Activated T-cell treated with anti-CD3 and anti-CD28 coated beads for 48 hours (primary cell): Measurements from ENCODE around the gene DRD5.
"Not testable (repeated sequence)": the region's sequence is repeated elsewhere in the genome, so short reads cannot be mapped to it uniquely, and the experiment has no call there.

Experiments used
- DNase-seq: peaks from one replicate; pipeline ENCODE4 v3.0.0-alpha.2; 2020; ENCODE audit warnings: low read depth

DRD5 gene

GRCh38 chr4:9781343-9782135 lies at the start of gene DRD5:
DRD5 (plus strand) TSS chr4:9781634; CDS start chr4:9782030, 396 bp downstream.
- no peak for DNase-seq

GRCh38 chr4:9732256-9732655 lies 49.2 kb upstream of the DRD5 start:
- not testable (repeated sequence) for DNase-seq

- no peak for DNase-seq
Observed at GRCh38 chr4:9735515-9735914, 45.9 kb upstream of the DRD5 start.

GRCh38 chr4:9737280-9737679 lies 44.2 kb upstream of the DRD5 start:
- not testable (repeated sequence) for DNase-seq

GRCh38 chr4:9743789-9744188 lies 37.6 kb upstream of the DRD5 start:
- DNase-seq: not testable (repeated sequence)

- no peak for DNase-seq
Observed at GRCh38 chr4:9745782-9746181, 35.7 kb upstream of the DRD5 start.

- no peak for DNase-seq
Observed at GRCh38 chr4:9758641-9759317, 22.7 kb upstream of the DRD5 start.

GRCh38 chr4:9762823-9763475 lies 18.5 kb upstream of the DRD5 start:
- DNase-seq: peak; percentile 12

- DNase-seq: no peak
Observed at GRCh38 chr4:9764155-9764696, 17.2 kb upstream of the DRD5 start.

- no peak for DNase-seq
Observed at GRCh38 chr4:9765091-9765490, 16.3 kb upstream of the DRD5 start.

- no peak for DNase-seq
Observed at GRCh38 chr4:9769321-9769720, 12.1 kb upstream of the DRD5 start.

GRCh38 chr4:9771034-9771433 lies 10.4 kb upstream of the DRD5 start:
- no peak for DNase-seq

GRCh38 chr4:9773471-9773870 lies 8.0 kb upstream of the DRD5 start:
- no peak for DNase-seq

- no peak for DNase-seq
Observed at GRCh38 chr4:9782136-9782436, 652 bp downstream of the DRD5 start.

- not testable (repeated sequence) for DNase-seq
Observed at GRCh38 chr4:9785891-9786290, 4.5 kb downstream of the DRD5 start.

GRCh38 chr4:9792381-9792780 lies 10.9 kb downstream of the DRD5 start:
- no peak for DNase-seq

- not testable (repeated sequence) for DNase-seq
Observed at GRCh38 chr4:9796641-9797040, 15.2 kb downstream of the DRD5 start.

GRCh38 chr4:9800848-9801247 lies 19.4 kb downstream of the DRD5 start:
- DNase-seq: no peak

- DNase-seq: no peak
Observed at GRCh38 chr4:9804918-9805317, 23.5 kb downstream of the DRD5 start.

GRCh38 chr4:9808077-9808476 lies 26.6 kb downstream of the DRD5 start:
- DNase-seq: no peak

- no peak for DNase-seq
Observed at GRCh38 chr4:9811806-9812205, 30.4 kb downstream of the DRD5 start.

GRCh38 chr4:9812501-9813340 lies 31.3 kb downstream of the DRD5 start:
- DNase-seq: no peak
